Measurements from ENCODE around the gene SMAP1.

DNA sequence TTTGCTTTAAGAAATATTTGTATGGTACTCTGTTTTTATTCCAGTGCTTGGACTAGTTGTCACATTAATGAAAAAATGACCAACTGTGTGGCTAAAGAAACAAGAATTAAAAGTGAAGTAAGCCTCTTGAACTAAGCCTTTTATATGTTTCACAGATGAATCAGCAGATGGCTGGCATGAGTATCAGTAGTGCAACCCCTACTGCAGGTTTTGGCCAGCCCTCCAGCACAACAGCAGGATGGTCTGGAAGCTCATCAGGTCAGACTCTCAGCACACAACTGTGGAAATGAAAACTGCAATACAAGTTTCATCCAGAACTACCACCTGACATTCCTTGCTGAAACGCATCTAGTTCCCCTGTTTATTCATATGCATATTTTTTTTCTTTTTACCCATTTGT lies 192.4 kb downstream of the SMAP1 start:
- TF ChIP-seq POLR2A (IDR thresholded peaks at IDR 0.05; ENCODE audit: low read depth, low read length) (no peak), TAF1 (IDR thresholded peaks at IDR 0.05; ENCODE audit: borderline replicate concordance, low read depth, low read length) (no peak)

Measured in GM12892 (cell line).